Liver (tissue), 9 donors: Measurements from ENCODE around the gene PDE9A. TPM values are rescaled to one million over a fixed set of nuclear protein-coding genes. Genes with fewer than 3 reads are reported as not detected.
A peak's percentile ranks its signal among the peaks of the same experiment; 100 is the strongest.

Source experiments
- DNase-seq: peaks from one replicate; pipeline ENCODE4 v3.0.0-alpha.2; 2017; ENCODE audit warnings: low spot score
- H3K27ac ChIP-seq, 2 donors: one replicate each; pipeline ENCODE4 v1.7.0; 2013; ENCODE audit warnings: inconsistent platforms in 2 of 2, low read length in 2 of 2, control low read depth in 1 of 2, low read depth in 1 of 2, mild to moderate bottlenecking in 1 of 2
- H3K27me3 ChIP-seq, 4 donors: one replicate each; pipeline versions ENCODE4 v1.6.1 to v1.7.0; 2013; ENCODE audit warnings: low read length in 3 of 4, inconsistent platforms in 1 of 4, mild to moderate bottlenecking in 1 of 4, moderate library complexity in 1 of 4; ENCODE audit not compliant: control insufficient read depth in 4 of 4, insufficient read depth in 4 of 4
- H3K36me3 ChIP-seq, 4 donors: one replicate each; pipeline versions ENCODE4 v1.6.1 to v1.7.0; 2013; ENCODE audit warnings: low read length in 3 of 4, mild to moderate bottlenecking in 3 of 4, low read depth in 1 of 4, moderate library complexity in 1 of 4; ENCODE audit not compliant: control insufficient read depth in 4 of 4, insufficient read depth in 3 of 4
- H3K4me1 ChIP-seq, 4 donors: one replicate each; pipeline versions ENCODE4 v1.6.1 to v1.7.0; 2013; ENCODE audit warnings: low read length in 3 of 4, mild to moderate bottlenecking in 3 of 4, moderate library complexity in 1 of 4; ENCODE audit not compliant: control insufficient read depth in 4 of 4, insufficient read depth in 4 of 4
- H3K4me3 ChIP-seq, 3 donors: one replicate each; pipeline versions ENCODE4 v1.6.1 to v1.7.0; 2013; ENCODE audit warnings: low read length in 3 of 3, control low read depth in 1 of 3, low read depth in 1 of 3, mild to moderate bottlenecking in 1 of 3
- H3K9ac ChIP-seq, 2 donors: one replicate each; pipeline ENCODE4 v1.7.0; 2013; ENCODE audit warnings: low read length in 2 of 2, mild to moderate bottlenecking in 2 of 2, moderate library complexity in 2 of 2, control low read depth in 1 of 2, low read depth in 1 of 2
- H3K9me3 ChIP-seq, 4 donors: one replicate each; pipeline versions ENCODE4 v1.6.1 to v1.7.0; 2013; ENCODE audit warnings: low read length in 3 of 4; ENCODE audit not compliant: control insufficient read depth in 4 of 4
- ATF3 ChIP-seq: IDR thresholded peaks from 2 replicates; pipeline ENCODE4 v1.6.1; 2016; ENCODE audit warnings: antibody characterized with exemption
- CTCF ChIP-seq: fragments of 150-350 bp; IDR thresholded peaks from 2 replicates; pipeline ENCODE4 v1.5.1; 2017; ENCODE audit warnings: improper control_type of control experiment, low read depth, low read length; ENCODE audit not compliant: missing input control
- EGR1 ChIP-seq, 2 donors: IDR thresholded peaks; 2 replicates each; pipeline ENCODE4 v1.6.1; 2016 to 2018; ENCODE audit warnings: antibody characterized with exemption in 2 of 2, low read depth in 2 of 2
- FOXA2 ChIP-seq: IDR thresholded peaks from 2 replicates; pipeline ENCODE4 v1.6.1; 2016; ENCODE audit warnings: antibody characterized with exemption
- GABPA ChIP-seq, 2 donors: IDR thresholded peaks in 1 of 2; conservative IDR thresholded peaks in 1 of 2; 2 replicates each; pipeline ENCODE4 v1.6.1; 2016; ENCODE audit warnings: antibody characterized with exemption in 2 of 2, mild to moderate bottlenecking in 1 of 2, moderate library complexity in 1 of 2
- HNF4A ChIP-seq, 2 donors: conservative IDR thresholded peaks; 2 replicates each; pipeline ENCODE4 v1.6.1; 2016; ENCODE audit warnings: antibody characterized with exemption in 2 of 2, mild to moderate bottlenecking in 2 of 2
- NR2F2 ChIP-seq: IDR thresholded peaks from 2 replicates; pipeline ENCODE4 v1.6.1; 2016; ENCODE audit warnings: antibody characterized with exemption
- RAD21 ChIP-seq, 2 donors: IDR thresholded peaks; 2 replicates each; pipeline ENCODE4 v1.6.1; 2016; ENCODE audit warnings: antibody characterized with exemption in 2 of 2, mild to moderate bottlenecking in 2 of 2
- REST ChIP-seq: IDR thresholded peaks from 2 replicates; pipeline ENCODE4 v1.6.1; 2016; ENCODE audit warnings: antibody characterized with exemption, mild to moderate bottlenecking
- RXRA ChIP-seq, 2 donors: IDR thresholded peaks; 2 replicates each; pipeline ENCODE4 v1.6.1; 2017 to 2018; ENCODE audit warnings: antibody characterized with exemption in 2 of 2, mild to moderate bottlenecking in 1 of 2
- SP1 ChIP-seq: IDR thresholded peaks from 2 replicates; pipeline ENCODE4 v1.6.1; 2018; ENCODE audit warnings: antibody characterized with exemption, mild to moderate bottlenecking
- TAF1 ChIP-seq: conservative IDR thresholded peaks from 2 replicates; pipeline ENCODE4 v1.6.1; 2016; ENCODE audit warnings: antibody characterized with exemption, mild to moderate bottlenecking
- WGBS: extraction: QIAGEN DNeasy Blood & Tissue Kit; methylation state at CpG from one replicate; pipeline ENCODE4 v1.1.7; 2013; 5-methylcytosine and 5-hydroxymethylcytosine counted together
- polyA plus RNA-seq, 2 donors: library from polyadenylated mRNA; stranded (reverse) in 1 of 2; unstranded in 1 of 2; fragments of 200-250 nt in 1 of 2; fragments of >200 nt in 1 of 2; fragmentation: Nextera tagmentation in 1 of 2; extraction: Ambion mirVana in 1 of 2; gene quantifications; one replicate each; pipeline versions ENCODE4 v1.2.1 to v1.2.3, GENCODE V29; 2013 to 2015
- total RNA-seq, 2 donors: library from RNA; depleted of rRNA; stranded (reverse); fragments of >200 nt; gene quantifications; one replicate each; pipeline ENCODE4 v1.2.3, GENCODE V29; 2014
- donor health status: healthy.
- donor health status: healthy.
- donor health status: healthy.
- donor health status: healthy.
- donor health status: healthy.

PDE9A gene
- total and polyA plus RNA-seq, 4 donors, result 1.5 to 4.2 (median 2.7) TPM

GRCh38 chr21:42671778-42672593 lies 18.6 kb downstream of the PDE9A start:
- Histone ChIP-seq H3K36me3 (no peaks in the 10 kb centered on the region), H3K4me3 (no peak overlapping the region), H3K9me3 (no peaks in the 10 kb centered on the region), H3K4me1 (peaks cover 0 to 22% (median 18%) of the 10 kb centered on the region in 4 donors), H3K27ac (no peak overlapping the region), H3K27me3 (no peaks in the 10 kb centered on the region), H3K9ac (no peak overlapping the region)
- TF ChIP-seq ATF3, result no peak
- peak; percentile 26 for TF ChIP-seq FOXA2
- no peak for DNase-seq
- WGBS, result 38% methylated on average over 15 of the region's 15 CpGs

GRCh38 chr21:42672699-42673458 lies 19.5 kb downstream of the PDE9A start:
- no peaks in the 10 kb centered on the region for H3K9me3 ChIP-seq
- 54% methylated on average over 24 of the region's 24 CpGs for WGBS
- no peak overlapping the region for H3K27ac ChIP-seq
- H3K36me3 ChIP-seq, result no peaks in the 10 kb centered on the region
- H3K27me3 ChIP-seq, result no peaks in the 10 kb centered on the region
- DNase-seq, result no peak
- H3K4me1 ChIP-seq, result peaks cover 0 to 22% (median 18%) of the 10 kb centered on the region in 4 donors
- H3K9ac ChIP-seq, result no peak overlapping the region
- TF ChIP-seq NR2F2, result no peak
- no peak for TF ChIP-seq GABPA (IDR thresholded peaks at IDR 0.05 in 1 of 2, conservative IDR thresholded peaks at IDR 0.05 in 1 of 2)
- no peak for TF ChIP-seq REST
- TF ChIP-seq HNF4A (conservative IDR thresholded peaks at IDR 0.05), result peak; percentile 27 to 41
- TF ChIP-seq ATF3, result no peak
- no peak for TF ChIP-seq CTCF
- TF ChIP-seq EGR1 (IDR thresholded peaks at IDR 0.05; ENCODE audit: low read depth in 2 of 2), result no peak
- peak in 1 of 2 donors; percentile 45 for TF ChIP-seq RAD21 (IDR thresholded peaks at IDR 0.05)
- no peak for TF ChIP-seq SP1
- TF ChIP-seq TAF1, result no peak
- no peak for TF ChIP-seq FOXA2
- peak in 1 of 2 donors; percentile 16 for TF ChIP-seq RXRA (IDR thresholded peaks at IDR 0.05)
- no peak overlapping the region for H3K4me3 ChIP-seq
